Activated CD8-positive, alpha-beta T cell treated with anti-CD3 and anti-CD28 coated beads, Interleukin-2, amount 10 ng/mL, durations not matched to agents 7 days and 5 days (primary cell): Measurements from ENCODE around the gene BRK1. TPM values are rescaled to one million over a fixed set of nuclear protein-coding genes. Genes with fewer than 3 reads are reported as not detected.
"Not testable (repeated sequence)": the region's sequence is repeated elsewhere in the genome, so short reads cannot be mapped to it uniquely, and the experiment has no call there.

Experiments
- ATAC-seq: fragments of 150-1000 bp; cut with Tn5 transposase; one replicate; pipeline ENCODE4 v1.10.0; 2021; ENCODE audit warnings: moderate library complexity
- CTCF ChIA-PET: fragments of 350-600 bp; sonication (Branson Sonifier 250); formaldehyde crosslinking; loops from one replicate; lab custom pipeline; 2021; ENCODE audit warnings: antibody characterized with exemption; lab: Charles Lee
- POLR2A ChIA-PET: fragments of 350-600 bp; sonication (Branson Sonifier 250); formaldehyde crosslinking; loops from one replicate; lab custom pipeline; 2021; ENCODE audit warnings: antibody characterized with exemption; lab: Charles Lee
- DNase-seq: peaks from one replicate; pipeline ENCODE4 v3.0.0-alpha.2; 2020
- H3K27ac Mint-ChIP-seq: one replicate; pipeline ENCODE4 v1.8.0; 2021; ENCODE audit warnings: mild to moderate bottlenecking, mixed read lengths
- H3K27me3 Mint-ChIP-seq: one replicate; pipeline ENCODE4 v1.8.0; 2021; ENCODE audit warnings: low read depth, mixed read lengths
- H3K36me3 Mint-ChIP-seq: one replicate; pipeline ENCODE4 v1.8.0; 2021; ENCODE audit warnings: low read depth, mixed read lengths
- H3K4me1 Mint-ChIP-seq: one replicate; pipeline ENCODE4 v1.8.0; 2021; ENCODE audit warnings: low read depth, mixed read lengths
- H3K4me3 Mint-ChIP-seq: one replicate; pipeline ENCODE4 v1.8.0; 2021; ENCODE audit warnings: mild to moderate bottlenecking, mixed read lengths
- H3K9me3 Mint-ChIP-seq: one replicate; pipeline ENCODE4 v1.8.0; 2022; ENCODE audit warnings: mixed read lengths; ENCODE audit not compliant: insufficient read depth
- total RNA-seq, 2 experiments: library from RNA; stranded (reverse); gene quantifications; one replicate each; pipeline ENCODE4 v1.2.3, GENCODE V29; 2021

BRK1 gene
- total RNA-seq: 100 to 1,000 TPM; 113 to 120 TPM

DNA sequence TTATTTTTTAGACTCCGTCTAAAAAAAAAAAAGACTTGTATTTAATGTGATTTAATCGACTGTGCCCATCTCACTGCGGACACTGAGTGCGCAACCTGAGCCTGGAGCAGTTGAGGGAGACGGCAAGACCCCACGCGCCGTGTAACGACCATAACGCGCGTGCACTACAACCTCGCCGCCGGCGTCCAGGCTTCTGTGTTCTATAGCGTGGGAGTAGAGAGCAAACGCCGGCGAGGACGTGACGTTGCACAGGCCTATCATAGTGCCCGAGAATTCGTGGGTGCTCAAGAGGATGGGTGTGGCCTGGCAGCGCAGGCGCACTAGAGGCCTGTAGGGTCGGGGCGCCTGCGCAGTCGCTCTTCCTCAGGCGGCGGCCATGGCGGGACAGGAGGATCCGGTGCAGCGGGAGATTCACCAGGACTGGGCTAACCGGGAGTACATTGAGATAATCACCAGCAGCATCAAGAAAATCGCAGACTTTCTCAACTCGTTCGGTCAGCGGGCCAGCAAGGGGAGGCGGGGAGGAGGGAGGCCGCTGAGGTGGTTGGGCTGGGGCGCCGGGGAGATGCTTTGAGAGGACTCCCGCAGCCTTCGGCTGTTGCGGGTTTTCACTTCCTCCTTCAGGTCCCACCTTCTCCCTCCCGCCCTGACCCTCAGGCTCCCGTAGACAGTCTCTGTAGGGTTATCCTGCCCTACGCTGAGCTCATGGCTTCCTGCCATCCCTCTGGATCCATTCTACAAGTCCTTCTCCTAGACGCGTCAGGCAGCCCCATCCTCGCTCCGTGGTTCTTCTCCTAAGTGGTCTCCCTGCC, at the start of gene BRK1:
Gene BRK1 (plus strand): TSS at position 350 of the 812 bp plus-strand sequence. CDS start 27 bp downstream, at position 377.
- ChIA-PET POLR2A (interaction anchor here (0.8 to 1.8 kb wide), 4 partner anchors 11 to 27 kb away, joined by 3 to 6 read pairs (median 4); partner anchors contain the start of gene VHL), CTCF (interaction anchor here (1.3 to 2.0 kb wide), 2 partner anchors 107 to 148 kb away, joined by 5 to 9 read pairs; no protein-coding TSS in a partner anchor)
- DNase-seq (peak; percentile 97), ATAC-seq (peak; percentile 99)
- Mint-ChIP-seq H3K9me3 (no peaks in the 10 kb centered on the region), H3K4me3 (peak within 1 kb of the TSS; percentile 93), H3K27ac (peak within 1 kb of the TSS; percentile 98), H3K36me3 (peaks cover 25% of the 10 kb centered on the region), H3K27me3 (no peaks in the 10 kb centered on the region), H3K4me1 (peaks cover 31% of the 10 kb centered on the region)

- H3K27me3 Mint-ChIP-seq, DNase-seq, H3K4me3 Mint-ChIP-seq, CTCF ChIA-PET, POLR2A ChIA-PET, H3K4me1 Mint-ChIP-seq, ATAC-seq, H3K9me3 Mint-ChIP-seq, H3K27ac Mint-ChIP-seq: not testable (repeated sequence)
- H3K36me3 Mint-ChIP-seq: peaks cover 54% of the 10 kb centered on the region
These were observed 45.4 kb upstream of the BRK1 start for GRCh38 chr3:10070077-10070476.

GRCh38 chr3:10074666-10075065, 40.8 kb upstream of the BRK1 start:
- peaks cover 37% of the 10 kb centered on the region for H3K36me3 Mint-ChIP-seq
- H3K27ac Mint-ChIP-seq: no peak overlapping the region
- POLR2A ChIA-PET: no interaction called here
- no peaks in the 10 kb centered on the region for H3K9me3 Mint-ChIP-seq
- CTCF ChIA-PET: no interaction called here
- ATAC-seq (no peak), DNase-seq (no peak)
- no peak overlapping the region for H3K4me3 Mint-ChIP-seq
- no peaks in the 10 kb centered on the region for H3K4me1 Mint-ChIP-seq
- H3K27me3 Mint-ChIP-seq: no peaks in the 10 kb centered on the region

DNA sequence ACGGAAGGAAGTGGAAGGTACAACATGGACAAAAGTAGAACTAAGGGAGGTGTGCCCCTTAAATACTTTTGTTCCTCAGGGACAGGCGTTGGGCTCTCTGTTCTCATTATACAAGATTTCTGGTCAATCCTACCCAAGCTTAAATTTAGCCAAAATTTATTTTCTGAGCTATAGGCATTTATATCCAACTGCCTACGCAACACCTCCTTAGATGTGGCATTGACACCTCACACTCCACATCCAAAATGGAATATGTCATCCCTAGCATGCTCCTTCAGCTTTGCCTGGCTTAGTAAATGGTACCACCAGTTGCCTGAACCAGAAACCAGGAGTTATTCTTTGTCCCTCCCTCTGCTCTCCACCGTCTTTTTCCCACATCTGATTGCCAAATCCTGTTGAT, 33.6 kb upstream of the BRK1 start:
- ChIA-PET CTCF (interaction anchor here (1.2 kb wide), 1 partner anchor 13 kb away, joined by 3 read pairs; no protein-coding TSS in a partner anchor), POLR2A (no interaction called here)
- H3K36me3 Mint-ChIP-seq: peaks cover 52% of the 10 kb centered on the region
- no peaks in the 10 kb centered on the region for H3K27me3 Mint-ChIP-seq
- no peaks in the 10 kb centered on the region for H3K9me3 Mint-ChIP-seq
- peak overlapping the region; percentile 3 for H3K27ac Mint-ChIP-seq
- H3K4me3 Mint-ChIP-seq: no peak overlapping the region
- no peaks in the 10 kb centered on the region for H3K4me1 Mint-ChIP-seq
- ATAC-seq: no peak
- DNase-seq: no peak

- Mint-ChIP-seq H3K27me3 (no peaks in the 10 kb centered on the region), H3K9me3 (no peaks in the 10 kb centered on the region), H3K4me3 (no peak overlapping the region), H3K27ac (no peak overlapping the region), H3K36me3 (peaks cover 55% of the 10 kb centered on the region), H3K4me1 (no peaks in the 10 kb centered on the region)
- POLR2A ChIA-PET: interaction anchor here (0.6 kb wide), 1 partner anchor 197 kb away, joined by 3 read pairs; no protein-coding TSS in a partner anchor
- CTCF ChIA-PET: interaction anchor here (1.2 to 1.4 kb wide), 2 partner anchors 178 to 200 kb away, joined by 3 to 4 read pairs; no protein-coding TSS in a partner anchor
- ATAC-seq: no peak
- no peak for DNase-seq
These were observed 29.7 kb upstream of the BRK1 start for GRCh38 chr3:10085738-10086137.

DNA sequence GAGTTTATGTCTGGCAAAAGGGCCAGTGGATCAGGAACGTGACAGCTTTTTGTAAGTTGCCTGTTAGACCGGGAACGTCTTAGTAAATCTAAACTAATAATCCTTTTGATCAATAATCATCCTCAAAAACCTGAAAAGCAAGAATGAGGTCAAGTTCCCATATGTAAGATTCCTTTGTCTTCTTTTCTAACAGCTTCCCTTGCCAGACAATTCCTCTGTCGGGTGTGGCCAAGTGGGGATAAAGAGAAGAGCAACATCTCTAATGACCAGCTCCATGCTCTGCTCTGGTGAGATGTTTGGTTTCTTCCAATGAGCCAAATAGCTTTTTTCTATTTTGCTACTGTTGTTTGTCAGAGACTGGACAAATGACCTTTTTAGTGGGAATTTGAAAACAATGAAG, 27.2 kb upstream of the BRK1 start:
- Mint-ChIP-seq H3K36me3 (peaks cover 49% of the 10 kb centered on the region), H3K27me3 (no peaks in the 10 kb centered on the region), H3K4me1 (no peaks in the 10 kb centered on the region), H3K4me3 (no peak overlapping the region), H3K9me3 (no peaks in the 10 kb centered on the region), H3K27ac (no peak overlapping the region)
- ChIA-PET POLR2A (interaction anchor here (0.5 kb wide), 1 partner anchor 385 kb away, joined by 3 read pairs; no protein-coding TSS in a partner anchor), CTCF (interaction anchor here (1.3 kb wide), 1 partner anchor 176 kb away, joined by 4 read pairs; no protein-coding TSS in a partner anchor)
- DNase-seq (no peak), ATAC-seq (no peak)

DNA sequence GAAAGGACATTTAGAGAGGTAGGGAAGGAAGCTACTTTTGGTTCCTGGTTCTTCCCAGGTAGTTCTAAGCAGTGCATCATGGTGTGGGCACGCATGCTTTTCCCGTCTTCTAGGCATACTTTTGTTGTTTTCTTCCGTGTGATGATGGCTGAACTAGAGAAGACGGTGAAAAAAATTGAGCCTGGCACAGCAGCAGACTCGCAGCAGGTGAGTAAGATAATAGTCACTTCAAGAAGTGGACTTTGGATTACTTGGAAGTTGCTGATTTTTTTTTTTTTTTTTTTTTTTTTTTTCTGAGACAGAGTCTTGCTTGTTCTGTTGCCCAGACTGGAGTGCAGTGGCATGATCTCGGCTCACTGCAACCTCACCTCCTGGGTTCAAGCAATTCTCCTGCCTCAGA, 25.3 kb upstream of the BRK1 start:
- DNase-seq: no peak
- CTCF ChIA-PET: no interaction called here
- POLR2A ChIA-PET: no interaction called here
- Mint-ChIP-seq H3K4me3 (no peak overlapping the region), H3K27me3 (no peaks in the 10 kb centered on the region), H3K4me1 (no peaks in the 10 kb centered on the region), H3K9me3 (no peaks in the 10 kb centered on the region), H3K27ac (no peak overlapping the region), H3K36me3 (peaks cover 51% of the 10 kb centered on the region)
- no peak for ATAC-seq

DNA sequence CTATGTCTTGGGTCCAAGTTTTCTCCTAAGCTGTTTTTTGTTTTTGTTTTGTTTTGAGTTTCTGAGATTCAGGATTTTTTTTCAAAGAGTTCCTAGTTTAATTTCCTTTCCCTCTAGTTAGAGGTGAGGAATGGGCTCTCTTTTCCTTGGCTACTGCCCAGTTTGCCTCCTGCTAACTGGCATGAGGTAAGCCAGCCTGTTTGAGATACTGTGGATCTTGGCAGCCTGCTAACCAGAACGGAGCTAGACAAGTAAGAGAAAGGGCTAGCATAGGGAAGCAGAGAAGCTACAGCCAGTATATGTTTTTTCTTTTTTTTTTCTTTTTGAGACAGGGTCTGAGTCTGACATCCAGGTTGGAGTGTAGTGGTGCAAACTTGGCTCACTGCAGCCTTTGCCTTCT, 24.7 kb upstream of the BRK1 start:
- H3K36me3 Mint-ChIP-seq: peaks cover 55% of the 10 kb centered on the region
- H3K9me3 Mint-ChIP-seq, H3K27ac Mint-ChIP-seq, CTCF ChIA-PET, DNase-seq, H3K4me1 Mint-ChIP-seq, H3K4me3 Mint-ChIP-seq, POLR2A ChIA-PET, ATAC-seq, H3K27me3 Mint-ChIP-seq: not testable (repeated sequence)

DNA sequence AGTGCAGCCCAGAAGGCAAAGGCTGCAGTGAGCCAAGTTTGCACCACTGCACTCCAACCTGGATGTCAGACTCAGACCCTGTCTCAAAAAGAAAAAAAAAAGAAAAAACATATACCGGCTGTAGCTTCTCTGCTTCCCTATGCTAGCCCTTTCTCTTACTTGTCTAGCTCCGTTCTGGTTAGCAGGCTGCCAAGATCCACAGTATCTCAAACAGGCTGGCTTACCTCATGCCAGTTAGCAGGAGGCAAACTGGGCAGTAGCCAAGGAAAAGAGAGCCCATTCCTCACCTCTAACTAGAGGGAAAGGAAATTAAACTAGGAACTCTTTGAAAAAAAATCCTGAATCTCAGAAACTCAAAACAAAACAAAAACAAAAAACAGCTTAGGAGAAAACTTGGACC, 24.1 kb upstream of the BRK1 start:
- POLR2A ChIA-PET, DNase-seq, H3K4me3 Mint-ChIP-seq, H3K27me3 Mint-ChIP-seq, ATAC-seq, H3K9me3 Mint-ChIP-seq, H3K27ac Mint-ChIP-seq, H3K4me1 Mint-ChIP-seq, CTCF ChIA-PET: not testable (repeated sequence)
- peaks cover 55% of the 10 kb centered on the region for H3K36me3 Mint-ChIP-seq

DNA sequence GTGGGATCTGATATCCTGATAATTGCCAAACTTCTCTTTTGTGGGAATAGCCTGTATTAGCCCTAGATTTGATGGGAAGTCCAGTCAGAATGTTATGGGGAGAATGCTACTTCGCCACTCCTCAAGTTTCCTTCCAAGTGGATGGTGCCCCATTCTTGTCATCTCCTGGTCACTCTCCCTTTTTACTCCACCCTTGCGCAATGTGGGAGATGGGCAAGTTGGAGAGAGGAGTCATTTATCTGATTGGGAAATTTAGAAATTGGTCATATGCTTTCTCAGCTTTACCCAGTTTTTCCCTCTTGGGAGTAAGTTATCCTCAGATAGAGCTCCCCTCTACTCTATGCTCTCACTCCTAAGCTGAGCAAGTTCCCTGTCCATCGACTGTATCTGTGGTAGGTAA, 21.8 kb upstream of the BRK1 start:
- Mint-ChIP-seq H3K9me3 (no peaks in the 10 kb centered on the region), H3K27ac (no peak overlapping the region), H3K36me3 (peaks cover 55% of the 10 kb centered on the region), H3K4me3 (no peak overlapping the region), H3K4me1 (no peaks in the 10 kb centered on the region), H3K27me3 (no peaks in the 10 kb centered on the region)
- no peak for ATAC-seq
- CTCF ChIA-PET: no interaction called here
- POLR2A ChIA-PET: no interaction called here
- no peak for DNase-seq

DNA sequence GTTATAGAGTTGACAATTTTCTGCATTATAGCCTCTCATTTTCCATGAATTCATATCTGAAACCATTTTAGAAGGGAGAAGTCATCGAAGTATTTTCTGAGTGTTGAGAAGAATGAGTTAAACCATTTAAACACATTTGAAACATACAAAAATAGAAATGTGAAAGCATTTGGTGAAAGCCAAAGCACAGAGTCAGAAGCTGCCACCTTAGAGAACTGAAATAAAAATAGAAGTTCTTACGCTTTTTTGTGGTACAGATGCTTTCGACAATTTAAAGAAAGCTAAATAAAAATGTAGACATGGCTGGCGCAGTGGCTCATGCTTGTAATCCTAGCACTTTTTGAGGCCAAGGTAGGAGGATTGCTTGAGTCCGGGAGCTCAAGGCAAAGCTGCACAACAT, 16.4 kb upstream of the BRK1 start:
- DNase-seq (no peak), ATAC-seq (no peak)
- ChIA-PET POLR2A (no interaction called here), CTCF (no interaction called here)
- H3K27ac Mint-ChIP-seq: no peak overlapping the region
- no peaks in the 10 kb centered on the region for H3K9me3 Mint-ChIP-seq
- no peaks in the 10 kb centered on the region for H3K4me1 Mint-ChIP-seq
- peaks cover 44% of the 10 kb centered on the region for H3K36me3 Mint-ChIP-seq
- no peaks in the 10 kb centered on the region for H3K27me3 Mint-ChIP-seq
- H3K4me3 Mint-ChIP-seq: no peak overlapping the region

DNA sequence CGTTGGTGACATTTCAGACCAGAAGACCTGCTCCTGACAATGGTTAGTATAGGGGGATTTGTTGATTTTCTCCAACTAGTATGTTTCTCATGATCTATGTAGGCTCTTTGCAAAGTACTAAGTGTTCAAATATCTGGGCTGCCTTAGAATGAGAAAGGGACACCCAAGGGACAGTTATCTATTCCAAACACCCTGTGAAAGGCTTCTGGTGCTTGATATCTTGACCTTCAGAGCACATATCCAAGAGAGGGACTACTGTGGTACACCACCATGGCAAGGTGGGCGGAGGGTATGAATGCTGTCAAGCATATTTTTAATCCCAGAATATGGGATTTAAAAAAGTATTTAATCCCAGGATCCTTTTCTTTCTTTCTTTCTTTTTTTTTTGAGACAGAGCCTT, 8.6 kb upstream of the BRK1 start:
- DNase-seq: no peak
- Mint-ChIP-seq H3K4me1 (no peaks in the 10 kb centered on the region), H3K4me3 (no peak overlapping the region), H3K36me3 (peaks cover 1% of the 10 kb centered on the region), H3K9me3 (no peaks in the 10 kb centered on the region), H3K27me3 (no peaks in the 10 kb centered on the region), H3K27ac (no peak overlapping the region)
- ATAC-seq: no peak
- CTCF ChIA-PET: no interaction called here
- POLR2A ChIA-PET: no interaction called here
